Limb (tissue), 2 donors: ENCODE data around the gene EDDM3A.
"Not testable (repeated sequence)": the region's sequence is repeated elsewhere in the genome, so short reads cannot be mapped to it uniquely, and the experiment has no call there.

Experiments
- DNase-seq, 2 donors: peaks; one replicate each; pipeline ENCODE4 v3.0.0-alpha.2; 2016; ENCODE audit errors: extremely low spot score in 2 of 2

EDDM3A gene

GRCh38 chr14:20732979-20733635, 12.6 kb upstream of the EDDM3A start:
- peak in 1 of 2 donors; percentile 32 for DNase-seq

- DNase-seq, result peak in 1 of 2 donors; percentile 6
Observed at GRCh38 chr14:20733684-20734429, 11.8 kb upstream of the EDDM3A start.

- DNase-seq, result no peak
Observed at GRCh38 chr14:20734430-20734806, 11.3 kb upstream of the EDDM3A start.

GRCh38 chr14:20738292-20738691, 7.4 kb upstream of the EDDM3A start:
- DNase-seq, result not testable (repeated sequence)

GRCh38 chr14:20742132-20742531, 3.6 kb upstream of the EDDM3A start:
- no peak for DNase-seq

- no peak for DNase-seq
Observed at GRCh38 chr14:20743556-20743955, 2.1 kb upstream of the EDDM3A start.

GRCh38 chr14:20746566-20746965, 879 bp downstream of the EDDM3A start:
- no peak for DNase-seq

- DNase-seq, result no peak
Observed at GRCh38 chr14:20748439-20748838, 2.8 kb downstream of the EDDM3A start.

- no peak for DNase-seq
Observed at GRCh38 chr14:20750194-20750593, 4.5 kb downstream of the EDDM3A start.

- DNase-seq, result no peak
Observed at GRCh38 chr14:20751963-20752562, 6.4 kb downstream of the EDDM3A start.

GRCh38 chr14:20754308-20754707, 8.6 kb downstream of the EDDM3A start:
- DNase-seq, result no peak

- no peak for DNase-seq
Observed at GRCh38 chr14:20755037-20755436, 9.3 kb downstream of the EDDM3A start.

GRCh38 chr14:20757965-20758364, 12.3 kb downstream of the EDDM3A start:
- DNase-seq, result no peak

GRCh38 chr14:20759465-20759864, 13.8 kb downstream of the EDDM3A start:
- not testable (repeated sequence) for DNase-seq

- no peak for DNase-seq
Observed at GRCh38 chr14:20760950-20761349, 15.3 kb downstream of the EDDM3A start.

- DNase-seq, result no peak
Observed at GRCh38 chr14:20768593-20768892, 22.9 kb downstream of the EDDM3A start.

GRCh38 chr14:20769421-20769820, 23.7 kb downstream of the EDDM3A start:
- DNase-seq, result no peak

- no peak for DNase-seq
Observed at GRCh38 chr14:20772650-20773049, 27.0 kb downstream of the EDDM3A start.

- DNase-seq, result no peak
Observed at GRCh38 chr14:20774258-20774824, 28.7 kb downstream of the EDDM3A start.

GRCh38 chr14:20775043-20775442, 29.4 kb downstream of the EDDM3A start:
- no peak for DNase-seq

- no peak for DNase-seq
Observed at GRCh38 chr14:20775901-20776300, 30.2 kb downstream of the EDDM3A start.

- no peak for DNase-seq
Observed at GRCh38 chr14:20781803-20782202, 36.1 kb downstream of the EDDM3A start.
